Liver (tissue), 3 donors: ENCODE data around the gene LHFPL5.
A peak's percentile ranks its signal among the peaks of the same experiment; 100 is the strongest.

ENCODE experiments used
- CTCF ChIP-seq: fragments of 150-350 bp; IDR thresholded peaks from 2 replicates; pipeline ENCODE4 v1.5.1; 2017; ENCODE audit warnings: improper control_type of control experiment, low read depth, low read length; ENCODE audit not compliant: missing input control
- FOXA1 ChIP-seq: IDR thresholded peaks from 2 replicates; pipeline ENCODE4 v1.6.1; 2016; ENCODE audit warnings: antibody characterized with exemption
- MAX ChIP-seq: IDR thresholded peaks from 2 replicates; pipeline ENCODE4 v1.6.1; 2016; ENCODE audit warnings: antibody characterized with exemption
- SP1 ChIP-seq: IDR thresholded peaks from 2 replicates; pipeline ENCODE4 v1.6.1; 2018; ENCODE audit warnings: antibody characterized with exemption, mild to moderate bottlenecking
- YY1 ChIP-seq: IDR thresholded peaks from 2 replicates; pipeline ENCODE4 v1.6.1; 2016; ENCODE audit warnings: antibody characterized with exemption, mild to moderate bottlenecking
- donor health status: healthy.
- donor health status: healthy.

GRCh38 chr6:35757456-35758123 lies 47.6 kb upstream of the LHFPL5 start:
- TF ChIP-seq CTCF: peak; percentile 35
- no peak for TF ChIP-seq SP1
- no peak for TF ChIP-seq YY1
- no peak for TF ChIP-seq MAX
- no peak for TF ChIP-seq FOXA1
